A172 (cell line): ENCODE measurements around the gene WDR72. TPM values are rescaled to one million over a fixed set of nuclear protein-coding genes. Genes with fewer than 3 reads are reported as not detected.

ENCODE experiments used
- total RNA-seq: library from RNA; depleted of rRNA; stranded (reverse); fragments of >200 nt; shearing (Covaris generic); gene quantifications from 2 replicates; pipeline ENCODE4 v1.2.3, GENCODE V29; 2014; rRNA removed

WDR72 gene
- total RNA-seq, 1 experiment from 2014 or later: not detected

Other genes starting within 250 kb of the WDR72 start
- gene UNC13C, start 218.8 kb upstream of the WDR72 start, total RNA-seq: not detected in 2 replicates